A172 (cell line): ENCODE results near the gene IGSF9. TPM values are rescaled to one million over a fixed set of nuclear protein-coding genes. Genes with fewer than 3 reads are reported as not detected.

Experiments
- DNase-seq: peaks from one replicate; pipeline ENCODE4 v3.0.0-alpha.2; 2015; ENCODE audit warnings: low spot score
- total RNA-seq: library from RNA; depleted of rRNA; stranded (reverse); fragments of >200 nt; shearing (Covaris generic); gene quantifications from 2 replicates; pipeline ENCODE4 v1.2.3, GENCODE V29; 2014

Gene IGSF9
- total RNA-seq, 1 experiment from 2014 or later = 1.6 TPM

- DNase-seq = no peak
Observed at GRCh38 chr1:159944623-159945455, 574 bp downstream of the IGSF9 start.

- no peak for DNase-seq
Observed at GRCh38 chr1:159943908-159944622, 1.3 kb downstream of the IGSF9 start.

GRCh38 chr1:159943278-159943640 lies 2.2 kb downstream of the IGSF9 start:
- no peak for DNase-seq

GRCh38 chr1:159942632-159943277 lies 2.7 kb downstream of the IGSF9 start:
- DNase-seq = no peak

- DNase-seq = no peak
Observed at GRCh38 chr1:159941591-159942560, 3.5 kb downstream of the IGSF9 start.

- DNase-seq = no peak
Observed at GRCh38 chr1:159941141-159941540, 4.3 kb downstream of the IGSF9 start.

- no peak for DNase-seq
Observed at GRCh38 chr1:159940006-159940620, 5.3 kb downstream of the IGSF9 start.

GRCh38 chr1:159939678-159940002 lies 5.8 kb downstream of the IGSF9 start:
- no peak for DNase-seq

- DNase-seq = no peak
Observed at GRCh38 chr1:159938905-159939677, 6.3 kb downstream of the IGSF9 start.

- no peak for DNase-seq
Observed at GRCh38 chr1:159938211-159938852, 7.1 kb downstream of the IGSF9 start.

GRCh38 chr1:159937054-159937750 lies 8.2 kb downstream of the IGSF9 start:
- DNase-seq = no peak

- peak; percentile 80 for DNase-seq
Observed at GRCh38 chr1:159936273-159936904, 9.0 kb downstream of the IGSF9 start.

- peak; percentile 33 for DNase-seq
Observed at GRCh38 chr1:159935719-159936272, 9.6 kb downstream of the IGSF9 start.

- no peak for DNase-seq
Observed at GRCh38 chr1:159935305-159935704, 10.1 kb downstream of the IGSF9 start.

GRCh38 chr1:159934136-159935039 lies 11.0 kb downstream of the IGSF9 start:
- no peak for DNase-seq

- no peak for DNase-seq
Observed at GRCh38 chr1:159933347-159933746, 12.1 kb downstream of the IGSF9 start.
